Suprapubic skin (tissue), 4 donors: Measurements from ENCODE around the gene FUT7.

Source experiments
- CTCF ChIP-seq, 2 donors: fragments of 200-600 bp in 1 of 2; fragments of 450-650 bp in 1 of 2; sonication (generic) in 1 of 2; IDR thresholded peaks; one replicate each; pipeline ENCODE4 v1.5.1; 2016 to 2019; ENCODE audit warnings: antibody characterized with exemption in 2 of 2, mild to moderate bottlenecking in 1 of 2, moderate library complexity in 1 of 2
- EP300 ChIP-seq: sonication (generic); formaldehyde crosslinking; IDR thresholded peaks from one replicate; pipeline ENCODE4 v1.6.1; 2017; ENCODE audit warnings: antibody characterized with exemption
- POLR2A ChIP-seq, 2 donors: fragments of 450-650 bp; IDR thresholded peaks; one replicate each; pipeline ENCODE4 v1.6.1; 2017; ENCODE audit warnings: antibody characterized with exemption in 2 of 2, mild to moderate bottlenecking in 2 of 2, moderate library complexity in 2 of 2
- POLR2AphosphoS5 ChIP-seq, 3 donors: sonication (generic); formaldehyde crosslinking; IDR thresholded peaks; one replicate each; pipeline ENCODE4 v1.6.1; 2017; ENCODE audit warnings: antibody characterized with exemption in 3 of 3

DNA sequence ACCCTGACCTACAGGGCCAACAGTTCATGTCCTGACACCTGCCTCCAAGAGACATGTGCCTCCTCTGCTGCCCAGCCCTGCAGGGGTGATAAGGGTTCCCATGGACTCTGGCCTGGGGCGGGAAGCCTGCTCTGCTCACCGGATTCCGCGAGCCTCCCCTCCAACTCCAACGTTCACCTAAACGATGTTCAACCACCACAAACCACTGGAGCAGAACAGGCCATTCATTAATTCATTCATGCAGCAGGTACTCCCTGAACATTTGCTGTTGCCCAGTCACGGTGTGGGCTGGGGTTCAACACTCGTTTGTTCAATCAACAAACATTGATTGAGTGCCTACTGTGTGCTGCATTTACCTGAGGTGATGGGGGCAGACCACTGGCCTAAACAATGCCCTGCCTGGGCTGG lies 42.1 kb upstream of the FUT7 start:
- TF ChIP-seq EP300: no peak
- no peak for TF ChIP-seq POLR2A (IDR thresholded peaks at IDR 0.05)
- no peak for TF ChIP-seq POLR2AphosphoS5 (IDR thresholded peaks at IDR 0.05)
- no peak for TF ChIP-seq CTCF (IDR thresholded peaks at IDR 0.05)
